NCI-H2227 (cell line): Measurements from ENCODE around the gene DPYSL4.
"Not testable (repeated sequence)": the region's sequence is repeated elsewhere in the genome, so short reads cannot be mapped to it uniquely, and the experiment has no call there.

Experiments
- DNase-seq: peaks from one replicate; lab custom pipeline; 2025; ENCODE audit not compliant: unreplicated experiment; lab: John Stamatoyannopoulos, UW

DPYSL4 gene

GRCh38 chr10:132205650-132206376 is 19.1 kb downstream of the DPYSL4 start:
- no peak for DNase-seq

GRCh38 chr10:132206377-132206745 is 19.6 kb downstream of the DPYSL4 start:
- no peak for DNase-seq

- DNase-seq: no peak
These were observed 20.2 kb downstream of the DPYSL4 start for GRCh38 chr10:132206806-132207535.

GRCh38 chr10:132207536-132208461 is 21.1 kb downstream of the DPYSL4 start:
- DNase-seq: no peak

- no peak for DNase-seq
These were observed 21.8 kb downstream of the DPYSL4 start for GRCh38 chr10:132208462-132209050.

- no peak for DNase-seq
These were observed 22.4 kb downstream of the DPYSL4 start for GRCh38 chr10:132209130-132209529.

- DNase-seq: no peak
These were observed 23.3 kb downstream of the DPYSL4 start for GRCh38 chr10:132209978-132210530.

GRCh38 chr10:132210766-132211165 is 24.0 kb downstream of the DPYSL4 start:
- DNase-seq: no peak

- DNase-seq: no peak
These were observed 24.5 kb downstream of the DPYSL4 start for GRCh38 chr10:132211246-132211645.

- DNase-seq: no peak
These were observed 26.1 kb downstream of the DPYSL4 start for GRCh38 chr10:132212816-132213215.

- DNase-seq: no peak
These were observed 27.2 kb downstream of the DPYSL4 start for GRCh38 chr10:132213917-132214316.

GRCh38 chr10:132216441-132216840 is 29.7 kb downstream of the DPYSL4 start:
- DNase-seq: not testable (repeated sequence)

- no peak for DNase-seq
These were observed 32.7 kb downstream of the DPYSL4 start for GRCh38 chr10:132219486-132219885.

GRCh38 chr10:132220061-132220460 is 33.3 kb downstream of the DPYSL4 start:
- DNase-seq: no peak

GRCh38 chr10:132220996-132221395 is 34.2 kb downstream of the DPYSL4 start:
- not testable (repeated sequence) for DNase-seq

- DNase-seq: no peak
These were observed 36.0 kb downstream of the DPYSL4 start for GRCh38 chr10:132222726-132223125.

- DNase-seq: no peak
These were observed 36.4 kb downstream of the DPYSL4 start for GRCh38 chr10:132223156-132223590.

- no peak for DNase-seq
These were observed 37.0 kb downstream of the DPYSL4 start for GRCh38 chr10:132223611-132224342.

GRCh38 chr10:132224343-132225072 is 37.8 kb downstream of the DPYSL4 start:
- no peak for DNase-seq
